Smooth muscle cell (in vitro differentiated cells): Measurements from ENCODE around the gene TNFRSF19. TPM values are rescaled to one million over a fixed set of nuclear protein-coding genes. Genes with fewer than 3 reads are reported as not detected.
A peak's percentile ranks its signal among the peaks of the same experiment; 100 is the strongest.

Source experiments
- DNase-seq: peaks from one replicate; lab custom pipeline; 2025; ENCODE audit not compliant: unreplicated experiment; lab: John Stamatoyannopoulos, UW
- H2AFZ ChIP-seq: fragments of 200-600 bp; sonication (generic); 2 replicates; pipeline ENCODE4 v1.6.0; 2016; ENCODE audit warnings: antibody characterized with exemption, low read depth, mild to moderate bottlenecking
- H3F3A ChIP-seq: fragments of 200-600 bp; sonication (generic); 2 replicates; pipeline ENCODE4 v1.6.0; 2017; ENCODE audit warnings: antibody characterized with exemption, low read depth
- H3K27ac ChIP-seq: fragments of 200-600 bp; sonication (generic); 2 replicates; pipeline ENCODE4 v1.5.1; 2016; ENCODE audit warnings: low read depth, mild to moderate bottlenecking
- H3K27me3 ChIP-seq: fragments of 200-600 bp; sonication (generic); 2 replicates; pipeline ENCODE4 v1.6.1; 2016; ENCODE audit warnings: low read depth, mild to moderate bottlenecking
- H3K36me3 ChIP-seq: fragments of 200-600 bp; sonication (generic); 2 replicates; pipeline ENCODE4 v1.5.1; 2016; ENCODE audit warnings: low read depth
- H3K4me1 ChIP-seq: fragments of 200-600 bp; sonication (generic); 2 replicates; pipeline ENCODE4 v1.5.1; 2016; ENCODE audit warnings: low read depth
- H3K4me2 ChIP-seq: fragments of 200-600 bp; sonication (generic); 2 replicates; pipeline ENCODE4 v1.6.0; 2016; ENCODE audit warnings: mild to moderate bottlenecking
- H3K4me3 ChIP-seq: fragments of 200-600 bp; sonication (generic); 2 replicates; pipeline ENCODE4 v1.5.1; 2016; ENCODE audit warnings: mild to moderate bottlenecking
- H3K79me2 ChIP-seq: fragments of 200-600 bp; sonication (generic); 2 replicates; pipeline ENCODE4 v1.6.0; 2016; ENCODE audit warnings: low read depth, mild to moderate bottlenecking
- H3K9ac ChIP-seq: fragments of 200-600 bp; sonication (generic); 2 replicates; pipeline ENCODE4 v1.6.0; 2016; ENCODE audit warnings: low read depth
- H3K9me3 ChIP-seq: fragments of 200-600 bp; sonication (generic); replicated peaks from 2 replicates; pipeline ENCODE4 v1.5.1; 2016; ENCODE audit warnings: low read depth
- H4K20me1 ChIP-seq: fragments of 200-600 bp; sonication (generic); 2 replicates; pipeline ENCODE4 v1.6.0; 2016; ENCODE audit warnings: low read depth
- CTCF ChIP-seq: fragments of 200-600 bp; sonication (generic); IDR thresholded peaks from 2 replicates; pipeline ENCODE4 v1.5.1; 2017; ENCODE audit warnings: borderline replicate concordance, mild to moderate bottlenecking, antibody characterized with exemption; ENCODE audit not compliant: insufficient read depth, poor library complexity, severe bottlenecking
- WGBS: methylation state at CpG from one replicate; pipeline ENCODE4 v1.1.7; 2016; ENCODE audit warnings: low lambda C conversion rate; 5-methylcytosine and 5-hydroxymethylcytosine counted together
- polyA plus RNA-seq: library from polyadenylated mRNA; unstranded; fragments of >200 nt; fragmentation: Nextera tagmentation; extraction: Ambion mirVana; gene quantifications from 2 replicates; pipeline ENCODE4 v1.2.1, GENCODE V29; 2016
- total RNA-seq: library from RNA; depleted of rRNA; stranded (reverse); fragments of >200 nt; gene quantifications from 2 replicates; pipeline ENCODE4 v1.2.3, GENCODE V29; 2014

Gene TNFRSF19
- total and polyA plus RNA-seq, 2 experiments from 2014 or later: 15.5 to 34.3 TPM

- Histone ChIP-seq H3K4me1 (peaks cover 12% of the 10 kb centered on the region), H3F3A (peaks cover 17% of the 10 kb centered on the region), H3K9ac (no peak overlapping the region), H3K27me3 (no peaks in the 10 kb centered on the region), H3K27ac (peak overlapping the region; percentile 80), H3K4me2 (peak overlapping the region; percentile 71), H3K4me3 (no peak overlapping the region), H3K9me3 (no peaks in the 10 kb centered on the region), H3K79me2 (no peaks in the 10 kb centered on the region), H2AFZ (no peak overlapping the region), H4K20me1 (no peaks in the 10 kb centered on the region), H3K36me3 (no peaks in the 10 kb centered on the region)
- no peak for TF ChIP-seq CTCF
- DNase-seq: no peak
- WGBS: 53% methylated on average over 7 of the region's 7 CpGs
These were observed 154.2 kb downstream of the TNFRSF19 start for GRCh38 chr13:23724196-23724970.

Other genes with a start within 250 kb of the TNFRSF19 start
- gene SACS, start 136.7 kb upstream of the TNFRSF19 start, total RNA-seq: 40.9 and 48.7 TPM in 2 replicates
- gene SACS, start 136.7 kb upstream of the TNFRSF19 start, polyA plus RNA-seq: 4.4 and 5.3 TPM in 2 replicates